HEK293 (cell line): ENCODE data around the gene SSTR3.

Source experiments
- CTCF ChIA-PET: fragments of 350-600 bp; formaldehyde crosslinking; extraction: SDS; loops from one replicate; lab custom pipeline; 2021; ENCODE audit warnings: antibody characterized with exemption; lab: Yijun Ruan, JAX
- POLR2A ChIA-PET: fragments of 300-600 bp; formaldehyde crosslinking; extraction: SDS; loops from one replicate; lab custom pipeline; 2020; ENCODE audit warnings: antibody characterized with exemption, inconsistent platforms; lab: Yijun Ruan, JAX
- H3K27ac ChIP-seq: fragments of 200-500 bp; sonication (Bioruptor generic); 2 replicates; pipeline ENCODE4 v1.5.1; 2014; ENCODE audit warnings: low read depth, low read length, control low read depth, inconsistent platforms; ENCODE audit errors: extremely low read depth
- H3K36me3 ChIP-seq, 2 experiments: fragments of 200-500 bp in 1 of 2; sonication (Bioruptor generic) in 1 of 2; 1 replicate in 1 of 2; 2 replicates in 1 of 2; pipeline ENCODE4 v1.5.1; 2014 to 2017; ENCODE audit warnings: inconsistent platforms in 2 of 2, low read length in 2 of 2; ENCODE audit not compliant: control insufficient read depth in 2 of 2, insufficient read depth in 1 of 2
- H3K4me1 ChIP-seq: fragments of 200-500 bp; sonication (Bioruptor generic); 2 replicates; pipeline ENCODE4 v1.5.1; 2014; ENCODE audit warnings: mild to moderate bottlenecking, low read length, inconsistent platforms; ENCODE audit not compliant: control insufficient read depth, insufficient read depth
- H3K4me3 ChIP-seq: 2 replicates; pipeline ENCODE4 v1.5.1; 2011; ENCODE audit warnings: low read depth, mild to moderate bottlenecking, control low read depth, low read length, moderate library complexity
- H3K9me3 ChIP-seq: fragments of 200-500 bp; sonication (Bioruptor generic); 2 replicates; pipeline ENCODE4 v1.5.1; 2014; ENCODE audit warnings: low read depth, low read length, inconsistent platforms; ENCODE audit not compliant: control insufficient read depth, insufficient read depth
- GLI4 ChIP-seq: fragments of 450-650 bp; formaldehyde crosslinking; IDR thresholded peaks from 2 replicates; pipeline ENCODE4 v1.5.1; 2016; ENCODE audit warnings: missing biosample characterization, missing genetic modification characterization
- GLIS2 ChIP-seq: fragments of 450-650 bp; formaldehyde crosslinking; IDR thresholded peaks from 2 replicates; pipeline ENCODE4 v1.5.1; 2016; ENCODE audit warnings: missing biosample characterization, missing genetic modification characterization
- PRDM1 ChIP-seq: fragments of 450-650 bp; formaldehyde crosslinking; IDR thresholded peaks from 2 replicates; pipeline ENCODE4; 2016; ENCODE audit warnings: missing biosample characterization, missing genetic modification characterization
- SCRT1 ChIP-seq: fragments of 450-650 bp; formaldehyde crosslinking; IDR thresholded peaks from 2 replicates; pipeline ENCODE4 v1.5.1; 2016; ENCODE audit warnings: missing biosample characterization, missing genetic modification characterization, borderline replicate concordance
- ZFP3 ChIP-seq: fragments of 450-650 bp; formaldehyde crosslinking; IDR thresholded peaks from 2 replicates; pipeline ENCODE4 v1.5.1; 2016; ENCODE audit warnings: low read depth, missing biosample characterization, missing genetic modification characterization
- ZNF184 ChIP-seq: fragments of 450-650 bp; IDR thresholded peaks from 2 replicates; pipeline ENCODE4 v1.5.1; 2018; ENCODE audit warnings: missing biosample characterization, mild to moderate bottlenecking, missing genetic modification characterization
- ZNF221 ChIP-seq: fragments of 450-650 bp; formaldehyde crosslinking; IDR thresholded peaks from 2 replicates; pipeline ENCODE4 v1.5.1; 2017; ENCODE audit warnings: missing biosample characterization, missing genetic modification characterization, borderline replicate concordance
- ZNF366 ChIP-seq: fragments of 450-650 bp; formaldehyde crosslinking; conservative IDR thresholded peaks from 2 replicates; pipeline ENCODE4 v1.5.1; 2016; ENCODE audit warnings: missing biosample characterization, missing genetic modification characterization
- ZNF561 ChIP-seq: fragments of 450-650 bp; IDR thresholded peaks from 2 replicates; pipeline ENCODE4 v1.5.1; 2018; ENCODE audit warnings: missing biosample characterization, missing genetic modification characterization, borderline replicate concordance
- ZNF571 ChIP-seq: fragments of 450-650 bp; formaldehyde crosslinking; IDR thresholded peaks from 2 replicates; pipeline ENCODE4 v1.5.0; 2017; ENCODE audit warnings: missing biosample characterization, missing genetic modification characterization
- ZNF768 ChIP-seq: fragments of 450-650 bp; formaldehyde crosslinking; IDR thresholded peaks from 2 replicates; pipeline ENCODE4 v1.5.1; 2018; ENCODE audit warnings: missing biosample characterization, mild to moderate bottlenecking, missing genetic modification characterization
- TF ChIP-seq, protein P1 (sequence below): fragments of 450-650 bp; formaldehyde crosslinking; IDR thresholded peaks from 2 replicates; pipeline ENCODE4 v1.5.1; 2016; ENCODE audit warnings: missing biosample characterization, missing genetic modification characterization
- TF ChIP-seq, protein P2 (sequence below): fragments of 450-650 bp; formaldehyde crosslinking; IDR thresholded peaks from 2 replicates; pipeline ENCODE4 v1.5.1; 2016; ENCODE audit warnings: missing biosample characterization, missing genetic modification characterization
- TF ChIP-seq, protein P3 (sequence below): fragments of 450-650 bp; formaldehyde crosslinking; IDR thresholded peaks from 2 replicates; pipeline ENCODE4 v1.5.1; 2017; ENCODE audit warnings: missing biosample characterization, missing genetic modification characterization

Gene SSTR3

DNA sequence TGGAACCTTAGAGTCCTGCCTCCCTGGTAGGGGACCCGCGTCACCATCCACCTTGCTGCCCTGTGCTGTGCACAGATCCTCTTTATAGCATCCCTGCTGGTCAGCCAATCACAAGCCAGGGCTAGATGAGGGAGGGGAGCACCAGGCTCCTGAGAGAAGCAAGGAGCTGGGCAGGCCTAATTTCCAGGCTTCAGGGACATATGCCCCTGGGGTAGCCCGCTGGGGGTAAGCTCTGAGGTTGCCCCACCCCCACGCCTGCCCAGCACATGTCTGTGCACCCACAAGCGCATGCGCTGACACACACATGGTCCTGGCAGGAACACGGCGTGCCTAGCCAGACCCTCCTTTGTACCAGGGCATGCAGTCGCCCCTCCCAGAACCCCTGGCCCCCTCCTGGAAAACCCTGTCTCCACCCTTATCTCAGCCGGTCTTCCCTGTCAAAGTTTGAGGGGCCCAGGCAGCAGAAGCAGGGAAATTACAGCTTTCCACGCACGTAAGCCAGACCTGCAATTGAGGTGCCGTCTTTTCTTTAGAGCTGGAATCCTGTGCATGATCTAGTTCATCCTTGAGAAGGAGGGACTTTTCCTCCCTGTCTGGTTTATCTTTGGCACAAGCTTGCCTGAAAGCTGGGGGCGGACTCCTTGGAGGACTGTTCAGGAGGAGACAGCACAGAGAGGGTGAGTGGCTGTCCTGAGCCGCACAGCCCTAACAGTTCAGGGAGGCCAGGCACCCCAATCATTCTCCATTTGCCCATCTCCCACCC is 2.1 kb downstream of the SSTR3 start:
- POLR2A ChIA-PET, result interaction anchor here (0.6 kb wide), 1 partner anchor 197 kb away, joined by 3 read pairs; no protein-coding TSS in a partner anchor
- H3K36me3 ChIP-seq, result no peaks in the 10 kb centered on the region
- TF ChIP-seq GLIS2 (tag by site-specific recombination), result 0 out of 2 replicates have a peak, but pooled peaks have one; percentile 23
- TF ChIP-seq, protein P1, sequence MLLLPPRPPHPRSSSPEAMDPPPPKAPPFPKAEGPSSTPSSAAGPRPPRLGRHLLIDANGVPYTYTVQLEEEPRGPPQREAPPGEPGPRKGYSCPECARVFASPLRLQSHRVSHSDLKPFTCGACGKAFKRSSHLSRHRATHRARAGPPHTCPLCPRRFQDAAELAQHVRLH, result no peak
- peak; percentile 37; the same call in 1 of the 2 replicates for TF ChIP-seq ZNF768 (tag by site-specific recombination)
- TF ChIP-seq, protein P2, sequence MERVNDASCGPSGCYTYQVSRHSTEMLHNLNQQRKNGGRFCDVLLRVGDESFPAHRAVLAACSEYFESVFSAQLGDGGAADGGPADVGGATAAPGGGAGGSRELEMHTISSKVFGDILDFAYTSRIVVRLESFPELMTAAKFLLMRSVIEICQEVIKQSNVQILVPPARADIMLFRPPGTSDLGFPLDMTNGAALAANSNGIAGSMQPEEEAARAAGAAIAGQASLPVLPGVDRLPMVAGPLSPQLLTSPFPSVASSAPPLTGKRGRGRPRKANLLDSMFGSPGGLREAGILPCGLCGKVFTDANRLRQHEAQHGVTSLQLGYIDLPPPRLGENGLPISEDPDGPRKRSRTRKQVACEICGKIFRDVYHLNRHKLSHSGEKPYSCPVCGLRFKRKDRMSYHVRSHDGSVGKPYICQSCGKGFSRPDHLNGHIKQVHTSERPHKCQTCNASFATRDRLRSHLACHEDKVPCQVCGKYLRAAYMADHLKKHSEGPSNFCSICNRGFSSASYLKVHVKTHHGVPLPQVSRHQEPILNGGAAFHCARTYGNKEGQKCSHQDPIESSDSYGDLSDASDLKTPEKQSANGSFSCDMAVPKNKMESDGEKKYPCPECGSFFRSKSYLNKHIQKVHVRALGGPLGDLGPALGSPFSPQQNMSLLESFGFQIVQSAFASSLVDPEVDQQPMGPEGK, result 0 out of 2 replicates have a peak, but pooled peaks have one; percentile 22
- TF ChIP-seq PRDM1 (tag by site-specific recombination), result no peak
- TF ChIP-seq, all 188 proteins: peak for 3
- H3K9me3 ChIP-seq, result no peaks in the 10 kb centered on the region
- no peak overlapping the region for H3K4me3 ChIP-seq
- no peak overlapping the region for H3K27ac ChIP-seq
- H3K4me1 ChIP-seq, result no peaks in the 10 kb centered on the region
- CTCF ChIA-PET, result interaction anchor here (0.5 to 3.9 kb wide), 4 partner anchors 10 to 659 kb away, joined by 3 to 24 read pairs (median 4); no protein-coding TSS in a partner anchor

DNA sequence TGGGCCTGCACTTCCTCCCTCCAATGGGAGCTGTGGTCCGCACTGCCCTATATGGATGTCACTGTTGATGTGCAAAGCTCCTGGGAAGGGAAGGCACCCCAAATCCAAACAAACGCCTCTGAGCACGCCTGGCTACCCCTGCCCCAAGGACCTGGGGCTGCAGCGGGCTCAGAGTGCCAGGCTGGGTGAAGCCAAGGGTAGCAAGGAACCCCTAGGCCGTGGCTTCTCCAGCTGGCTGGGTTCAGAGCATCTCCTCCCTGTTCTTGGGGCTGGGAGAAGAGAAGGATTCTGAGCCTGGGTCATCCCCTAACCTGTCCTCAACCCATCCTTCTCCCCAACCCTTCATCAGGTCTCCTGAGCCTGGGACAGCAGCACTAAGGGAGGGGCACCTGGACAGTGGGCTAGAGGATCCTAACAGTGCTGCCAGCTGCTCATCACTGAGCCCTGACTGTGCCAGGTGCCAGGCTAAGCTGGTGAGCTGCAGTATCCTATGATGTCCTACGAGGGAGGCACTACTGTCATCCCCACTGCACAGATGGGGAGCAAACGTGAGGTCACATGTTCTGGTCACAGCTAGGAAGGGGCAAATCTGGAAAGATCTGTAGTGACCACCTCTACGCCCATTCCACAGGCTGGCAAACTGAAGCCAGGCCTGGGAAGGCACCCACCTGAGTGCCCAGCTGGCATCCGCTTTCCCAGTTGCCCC is 3.0 kb downstream of the SSTR3 start:
- Histone ChIP-seq H3K27ac (no peak overlapping the region), H3K4me3 (no peak overlapping the region), H3K9me3 (no peaks in the 10 kb centered on the region), H3K4me1 (no peaks in the 10 kb centered on the region), H3K36me3 (no peaks in the 10 kb centered on the region)
- no peak for TF ChIP-seq ZNF221 (tag by site-specific recombination)
- TF ChIP-seq GLI4, result no peak
- TF ChIP-seq, protein P3, sequence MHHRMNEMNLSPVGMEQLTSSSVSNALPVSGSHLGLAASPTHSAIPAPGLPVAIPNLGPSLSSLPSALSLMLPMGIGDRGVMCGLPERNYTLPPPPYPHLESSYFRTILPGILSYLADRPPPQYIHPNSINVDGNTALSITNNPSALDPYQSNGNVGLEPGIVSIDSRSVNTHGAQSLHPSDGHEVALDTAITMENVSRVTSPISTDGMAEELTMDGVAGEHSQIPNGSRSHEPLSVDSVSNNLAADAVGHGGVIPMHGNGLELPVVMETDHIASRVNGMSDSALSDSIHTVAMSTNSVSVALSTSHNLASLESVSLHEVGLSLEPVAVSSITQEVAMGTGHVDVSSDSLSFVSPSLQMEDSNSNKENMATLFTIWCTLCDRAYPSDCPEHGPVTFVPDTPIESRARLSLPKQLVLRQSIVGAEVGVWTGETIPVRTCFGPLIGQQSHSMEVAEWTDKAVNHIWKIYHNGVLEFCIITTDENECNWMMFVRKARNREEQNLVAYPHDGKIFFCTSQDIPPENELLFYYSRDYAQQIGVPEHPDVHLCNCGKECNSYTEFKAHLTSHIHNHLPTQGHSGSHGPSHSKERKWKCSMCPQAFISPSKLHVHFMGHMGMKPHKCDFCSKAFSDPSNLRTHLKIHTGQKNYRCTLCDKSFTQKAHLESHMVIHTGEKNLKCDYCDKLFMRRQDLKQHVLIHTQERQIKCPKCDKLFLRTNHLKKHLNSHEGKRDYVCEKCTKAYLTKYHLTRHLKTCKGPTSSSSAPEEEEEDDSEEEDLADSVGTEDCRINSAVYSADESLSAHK, result no peak
- TF ChIP-seq ZNF571 (tag by site-specific recombination), result no peak
- no peak for TF ChIP-seq ZNF184 (tag by site-specific recombination)
- ChIA-PET CTCF (interaction anchor here (0.5 to 3.9 kb wide), 4 partner anchors 9 to 271 kb away, joined by 3 to 24 read pairs (median 4); no protein-coding TSS in a partner anchor), POLR2A (interaction anchor here (1.5 kb wide), 1 partner anchor 10 kb away, joined by 7 read pairs; no protein-coding TSS in a partner anchor)

DNA sequence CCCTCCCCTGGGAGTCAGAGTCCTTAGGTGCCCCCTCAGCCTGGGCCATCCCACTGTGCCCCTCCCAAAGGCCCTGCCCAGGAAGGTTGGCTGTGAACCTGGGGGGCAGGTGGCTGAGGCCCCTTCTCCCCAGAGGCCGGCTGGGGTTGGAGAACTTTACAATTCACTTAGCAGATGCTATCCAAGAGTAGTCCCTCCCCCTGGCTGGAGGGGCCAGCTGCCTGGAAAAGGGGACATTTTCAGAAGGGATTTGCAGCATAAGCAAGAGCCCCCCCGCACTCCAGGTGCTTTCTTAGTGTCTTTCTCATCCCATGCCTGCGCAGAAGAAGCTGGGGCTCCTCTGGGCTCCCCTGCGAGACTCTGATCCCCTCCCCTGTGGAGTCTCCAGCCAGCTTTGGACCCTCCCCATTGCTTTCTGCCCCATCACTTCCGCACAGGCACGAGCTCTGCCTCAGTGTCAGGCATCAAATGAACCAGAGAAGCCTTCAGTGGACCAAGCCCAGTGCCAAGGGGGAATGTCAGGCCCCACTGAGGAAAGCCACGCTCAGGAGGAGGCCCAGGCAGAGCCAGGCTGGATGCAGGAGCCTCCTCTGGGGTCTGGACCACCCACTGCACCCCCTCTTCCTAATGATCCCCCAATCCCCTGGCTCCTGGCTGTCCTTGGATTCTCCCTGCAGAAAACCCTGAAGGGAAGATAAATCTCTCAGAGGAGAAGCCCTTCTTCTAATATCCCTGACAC is 3.7 kb downstream of the SSTR3 start:
- POLR2A ChIA-PET, result interaction anchor here (1.5 kb wide), 1 partner anchor 9 kb away, joined by 7 read pairs; no protein-coding TSS in a partner anchor
- H3K4me1 ChIP-seq, result no peaks in the 10 kb centered on the region
- H3K36me3 ChIP-seq, result no peaks in the 10 kb centered on the region
- H3K9me3 ChIP-seq, result no peaks in the 10 kb centered on the region
- no peak overlapping the region for H3K27ac ChIP-seq
- no peak for TF ChIP-seq ZNF366
- no peak for TF ChIP-seq ZNF561
- peak; percentile 45; the same call in 1 of the 2 replicates for TF ChIP-seq ZFP3 (tag by site-specific recombination)
- no peak for TF ChIP-seq SCRT1
- CTCF ChIA-PET, result interaction anchor here (0.7 to 3.9 kb wide), 3 partner anchors 9 to 227 kb away, joined by 3 to 24 read pairs (median 3); no protein-coding TSS in a partner anchor
- H3K4me3 ChIP-seq, result no peak overlapping the region
